HEK293 (cell line): ENCODE data around the gene SPIRE2.

ENCODE experiments used
- CTCF ChIA-PET: fragments of 350-600 bp; formaldehyde crosslinking; extraction: SDS; loops from one replicate; lab custom pipeline; 2021; ENCODE audit warnings: antibody characterized with exemption; lab: Yijun Ruan, JAX
- POLR2A ChIA-PET: fragments of 300-600 bp; formaldehyde crosslinking; extraction: SDS; loops from one replicate; lab custom pipeline; 2020; ENCODE audit warnings: antibody characterized with exemption, inconsistent platforms; lab: Yijun Ruan, JAX
- H3K27ac ChIP-seq: fragments of 200-500 bp; sonication (Bioruptor generic); 2 replicates; pipeline ENCODE4 v1.5.1; 2014; ENCODE audit warnings: low read depth, low read length, control low read depth, inconsistent platforms; ENCODE audit errors: extremely low read depth
- H3K36me3 ChIP-seq, 2 experiments: fragments of 200-500 bp in 1 of 2; sonication (Bioruptor generic) in 1 of 2; 1 replicate in 1 of 2; 2 replicates in 1 of 2; pipeline ENCODE4 v1.5.1; 2014 to 2017; ENCODE audit warnings: inconsistent platforms in 2 of 2, low read length in 2 of 2; ENCODE audit not compliant: control insufficient read depth in 2 of 2, insufficient read depth in 1 of 2
- H3K4me1 ChIP-seq: fragments of 200-500 bp; sonication (Bioruptor generic); 2 replicates; pipeline ENCODE4 v1.5.1; 2014; ENCODE audit warnings: mild to moderate bottlenecking, low read length, inconsistent platforms; ENCODE audit not compliant: control insufficient read depth, insufficient read depth
- H3K4me3 ChIP-seq: 2 replicates; pipeline ENCODE4 v1.5.1; 2011; ENCODE audit warnings: low read depth, mild to moderate bottlenecking, control low read depth, low read length, moderate library complexity
- H3K9me3 ChIP-seq: fragments of 200-500 bp; sonication (Bioruptor generic); 2 replicates; pipeline ENCODE4 v1.5.1; 2014; ENCODE audit warnings: low read depth, low read length, inconsistent platforms; ENCODE audit not compliant: control insufficient read depth, insufficient read depth
- ATF2 ChIP-seq: fragments of 450-650 bp; formaldehyde crosslinking; IDR thresholded peaks from 2 replicates; pipeline ENCODE4 v1.5.1; 2016; ENCODE audit warnings: missing biosample characterization, missing genetic modification characterization, low read depth
- BCL11A ChIP-seq: fragments of 450-650 bp; formaldehyde crosslinking; IDR thresholded peaks from 2 replicates; pipeline ENCODE4 v1.5.1; 2016; ENCODE audit warnings: low read depth, missing biosample characterization, missing genetic modification characterization
- KLF17 ChIP-seq: fragments of 450-650 bp; formaldehyde crosslinking; IDR thresholded peaks from 2 replicates; pipeline ENCODE4 v1.5.1; 2016; ENCODE audit warnings: missing biosample characterization, missing genetic modification characterization
- PBX3 ChIP-seq: sonication (generic); formaldehyde crosslinking; IDR thresholded peaks from 2 replicates; pipeline ENCODE4 v1.8.1; 2022; ENCODE audit warnings: mild to moderate bottlenecking, moderate library complexity, missing genetic modification reagents
- PRDM6 ChIP-seq: fragments of 450-650 bp; formaldehyde crosslinking; IDR thresholded peaks from 2 replicates; pipeline ENCODE4 v1.5.1; 2017; ENCODE audit warnings: missing biosample characterization, missing genetic modification characterization
- RBAK ChIP-seq: fragments of 450-650 bp; formaldehyde crosslinking; IDR thresholded peaks from 2 replicates; pipeline ENCODE4 v1.5.1; 2016; ENCODE audit warnings: missing biosample characterization, missing genetic modification characterization
- SP7 ChIP-seq: fragments of 450-650 bp; formaldehyde crosslinking; IDR thresholded peaks from 2 replicates; pipeline ENCODE4 v1.5.1; 2016; ENCODE audit warnings: missing biosample characterization, missing genetic modification characterization
- ZBTB8A ChIP-seq: fragments of 450-650 bp; formaldehyde crosslinking; IDR thresholded peaks from 2 replicates; pipeline ENCODE4 v1.5.1; 2016; ENCODE audit warnings: missing biosample characterization, missing genetic modification characterization
- ZNF121 ChIP-seq: fragments of 450-650 bp; formaldehyde crosslinking; IDR thresholded peaks from 2 replicates; pipeline ENCODE4 v1.5.1; 2016; ENCODE audit warnings: missing biosample characterization, missing genetic modification characterization
- ZNF132 ChIP-seq: fragments of 450-650 bp; formaldehyde crosslinking; IDR thresholded peaks from 2 replicates; pipeline ENCODE4 v1.5.1; 2017; ENCODE audit warnings: missing biosample characterization, missing genetic modification characterization, borderline replicate concordance
- ZNF155 ChIP-seq: fragments of 450-650 bp; formaldehyde crosslinking; IDR thresholded peaks from 2 replicates; pipeline ENCODE4 v1.5.1; 2016; ENCODE audit warnings: missing biosample characterization, missing genetic modification characterization
- ZNF202 ChIP-seq: fragments of 450-650 bp; formaldehyde crosslinking; IDR thresholded peaks from 2 replicates; pipeline ENCODE4 v1.5.1; 2016; ENCODE audit warnings: missing biosample characterization, missing genetic modification characterization, borderline replicate concordance
- ZNF23 ChIP-seq: fragments of 450-650 bp; formaldehyde crosslinking; IDR thresholded peaks from 2 replicates; pipeline ENCODE4 v1.5.1; 2016; ENCODE audit warnings: missing biosample characterization, missing genetic modification characterization, borderline replicate concordance
- ZNF274 ChIP-seq, 2 experiments: fragments of 200-500 bp in 1 of 2; fragments of 450-650 bp in 1 of 2; sonication (Bioruptor generic) in 1 of 2; formaldehyde crosslinking in 1 of 2; IDR thresholded peaks; 2 replicates each; pipeline versions ENCODE4 v1.5.1 to v1.6.1; 2014 to 2016; ENCODE audit warnings: borderline replicate concordance in 1 of 2, inconsistent platforms in 1 of 2, low read length in 1 of 2, missing biosample characterization in 1 of 2, missing genetic modification characterization in 1 of 2
- ZNF302 ChIP-seq: fragments of 450-650 bp; formaldehyde crosslinking; IDR thresholded peaks from 2 replicates; pipeline ENCODE4 v1.5.1; 2016; ENCODE audit warnings: missing biosample characterization, missing genetic modification characterization, low read depth
- ZNF362 ChIP-seq: fragments of 450-650 bp; formaldehyde crosslinking; IDR thresholded peaks from 2 replicates; pipeline ENCODE4 v1.5.1; 2016; ENCODE audit warnings: missing biosample characterization, missing genetic modification characterization
- ZNF366 ChIP-seq: fragments of 450-650 bp; formaldehyde crosslinking; conservative IDR thresholded peaks from 2 replicates; pipeline ENCODE4 v1.5.1; 2016; ENCODE audit warnings: missing biosample characterization, missing genetic modification characterization
- ZNF37A ChIP-seq: fragments of 450-650 bp; IDR thresholded peaks from 2 replicates; pipeline ENCODE4 v1.5.1; 2018; ENCODE audit warnings: missing biosample characterization, missing genetic modification characterization
- ZNF391 ChIP-seq: fragments of 450-650 bp; formaldehyde crosslinking; IDR thresholded peaks from 2 replicates; pipeline ENCODE4 v1.5.1; 2016; ENCODE audit warnings: low read depth, missing biosample characterization, missing genetic modification characterization, borderline replicate concordance
- ZNF394 ChIP-seq: fragments of 450-650 bp; formaldehyde crosslinking; IDR thresholded peaks from 2 replicates; pipeline ENCODE4 v1.5.1; 2016; ENCODE audit warnings: missing biosample characterization, missing genetic modification characterization, mild to moderate bottlenecking, moderate library complexity, borderline replicate concordance
- ZNF48 ChIP-seq: fragments of 450-650 bp; formaldehyde crosslinking; IDR thresholded peaks from 2 replicates; pipeline ENCODE4 v1.5.1; 2016; ENCODE audit warnings: missing biosample characterization, missing genetic modification characterization
- ZNF580 ChIP-seq: fragments of 450-650 bp; formaldehyde crosslinking; IDR thresholded peaks from 2 replicates; pipeline ENCODE4 v1.5.1; 2016; ENCODE audit warnings: missing biosample characterization, missing genetic modification characterization
- ZNF704 ChIP-seq: fragments of 450-650 bp; formaldehyde crosslinking; IDR thresholded peaks from 2 replicates; pipeline ENCODE4 v1.5.1; 2016; ENCODE audit warnings: missing biosample characterization, missing genetic modification characterization
- ZNF76 ChIP-seq: fragments of 450-650 bp; formaldehyde crosslinking; IDR thresholded peaks from 2 replicates; pipeline ENCODE4; 2016; ENCODE audit warnings: low read depth, missing biosample characterization, missing genetic modification characterization, borderline replicate concordance
- ZSCAN18 ChIP-seq: fragments of 450-650 bp; formaldehyde crosslinking; IDR thresholded peaks from 2 replicates; pipeline ENCODE4 v1.5.1; 2016; ENCODE audit warnings: missing biosample characterization, missing genetic modification characterization

The SPIRE2 gene

GRCh38 chr16:89883346-89884040 lies 55.2 kb downstream of the SPIRE2 start:
- Histone ChIP-seq H3K4me3 (no peak overlapping the region), H3K4me1 (no peaks in the 10 kb centered on the region), H3K36me3 (peaks cover 26 to 83% of the 10 kb centered on the region in 2 experiments; a peak in 2 of 3 replicates), H3K27ac (no peak overlapping the region), H3K9me3 (no peaks in the 10 kb centered on the region)
- POLR2A ChIA-PET = no interaction called here
- CTCF ChIA-PET = no interaction called here
- no peak for TF ChIP-seq ZNF155
- TF ChIP-seq ZNF391 (tag by site-specific recombination) = no peak
- no peak for TF ChIP-seq ZSCAN18 (tag by site-specific recombination)
- TF ChIP-seq ZNF362 = no peak
- no peak for TF ChIP-seq ZNF580 (tag by site-specific recombination)
- no peak for TF ChIP-seq KLF17 (tag by site-specific recombination)
- no peak for TF ChIP-seq ZNF37A (tag by site-specific recombination)
- TF ChIP-seq ZNF23 = no peak
- TF ChIP-seq PBX3 = no peak

GRCh38 chr16:89884041-89884421 lies 55.8 kb downstream of the SPIRE2 start:
- POLR2A ChIA-PET = no interaction called here
- Histone ChIP-seq H3K36me3 (peaks cover 28 to 77% of the 10 kb centered on the region in 2 experiments; a peak in 2 of 3 replicates), H3K9me3 (no peaks in the 10 kb centered on the region), H3K27ac (no peak overlapping the region), H3K4me3 (no peak overlapping the region), H3K4me1 (no peaks in the 10 kb centered on the region)
- CTCF ChIA-PET = no interaction called here
- TF ChIP-seq ZNF76 (tag by site-specific recombination) (no peak), ZNF394 (tag by site-specific recombination) (no peak), SP7 (no peak), ZNF302 (tag by site-specific recombination) (no peak), ATF2 (tag by site-specific recombination) (no peak), ZBTB8A (tag by site-specific recombination) (no peak), ZNF121 (tag by site-specific recombination) (no peak), BCL11A (tag by site-specific recombination) (no peak), RBAK (tag by site-specific recombination) (no peak), ZNF48 (tag by site-specific recombination) (no peak), ZNF704 (tag by site-specific recombination) (no peak), PRDM6 (no peak), ZNF366 (tag by site-specific recombination) (no peak), ZNF132 (tag by site-specific recombination) (no peak), ZNF202 (no peak), ZNF274 (IDR thresholded peaks at IDR 0.05; ENCODE audit: low read length) (no peak), ZNF274 (tag by site-specific recombination; IDR thresholded peaks at IDR 0.05; ENCODE audit: borderline replicate concordance) (no peak)
